GM23338 (cell line): ENCODE data around the gene SLC19A1. TPM values are rescaled to one million over a fixed set of nuclear protein-coding genes. Genes with fewer than 3 reads are reported as not detected.

Experiments used
- ATAC-seq: fragments of 200-7000 bp; cut with Tn5 transposase; 3 replicates; pipeline ENCODE4 v1.9.1; 2020
- DNase-seq: peaks from one replicate; pipeline ENCODE4 v3.0.0-alpha.2; 2015; ENCODE audit warnings: low spot score
- H2AFZ ChIP-seq: fragments of 200-600 bp; sonication (generic); 2 replicates; pipeline ENCODE4 v1.8.0; 2016; ENCODE audit warnings: antibody characterized with exemption, mild to moderate bottlenecking, moderate library complexity
- H3F3A ChIP-seq: fragments of 200-600 bp; sonication (generic); replicated peaks from 2 replicates; pipeline ENCODE4 v1.8.0; 2017; ENCODE audit warnings: antibody characterized with exemption, mixed run types, low read depth
- H3K27ac ChIP-seq: fragments of 200-600 bp; sonication (generic); 2 replicates; pipeline ENCODE4 v1.6.1; 2016; ENCODE audit warnings: low read depth
- H3K27me3 ChIP-seq: fragments of 200-600 bp; sonication (generic); 2 replicates; pipeline ENCODE4 v1.8.0; 2016; ENCODE audit warnings: mild to moderate bottlenecking, mixed run types, moderate library complexity; ENCODE audit not compliant: insufficient read depth
- H3K36me3 ChIP-seq: fragments of 200-600 bp; sonication (generic); 2 replicates; pipeline ENCODE4 v1.8.0; 2016; ENCODE audit warnings: mild to moderate bottlenecking; ENCODE audit not compliant: insufficient read depth
- H3K4me1 ChIP-seq: fragments of 200-600 bp; sonication (generic); 2 replicates; pipeline ENCODE4 v1.8.0; 2016; ENCODE audit warnings: mild to moderate bottlenecking, moderate library complexity; ENCODE audit not compliant: insufficient read depth
- H3K4me2 ChIP-seq: fragments of 200-600 bp; sonication (generic); 2 replicates; pipeline ENCODE4 v1.7.1; 2017; ENCODE audit warnings: mixed run types
- H3K4me3 ChIP-seq: fragments of 200-600 bp; sonication (generic); 2 replicates; pipeline ENCODE4 v1.6.1; 2016; ENCODE audit warnings: mixed run types
- H3K79me2 ChIP-seq: fragments of 200-600 bp; sonication (generic); replicated peaks from 2 replicates; pipeline ENCODE4 v1.8.0; 2017; ENCODE audit warnings: mild to moderate bottlenecking; ENCODE audit not compliant: insufficient read depth
- H3K9me2 ChIP-seq: fragments of 200-600 bp; sonication (generic); 2 replicates; pipeline ENCODE4 v1.8.0; 2017; ENCODE audit not compliant: insufficient read depth
- H4K20me1 ChIP-seq: fragments of 200-600 bp; sonication (generic); replicated peaks from 2 replicates; pipeline ENCODE4 v1.8.0; 2017; ENCODE audit warnings: mild to moderate bottlenecking; ENCODE audit not compliant: insufficient read depth
- H3K27ac Mint-ChIP-seq: 2 replicates; pipeline ENCODE4 v1.8.0; 2020; ENCODE audit warnings: inconsistent platforms, mild to moderate bottlenecking, moderate library complexity, mixed read lengths
- H3K27me3 Mint-ChIP-seq: 3 replicates; pipeline ENCODE4 v1.8.0; 2022; ENCODE audit warnings: low read depth, mild to moderate bottlenecking, moderate library complexity, mixed read lengths, inconsistent platforms; ENCODE audit not compliant: insufficient read depth, poor library complexity
- H3K36me3 Mint-ChIP-seq: 3 replicates; pipeline ENCODE4 v1.8.0; 2021; ENCODE audit warnings: low read depth, mild to moderate bottlenecking, inconsistent platforms, moderate library complexity, mixed read lengths
- H3K4me1 Mint-ChIP-seq: 3 replicates; pipeline ENCODE4 v1.8.0; 2020; ENCODE audit warnings: mild to moderate bottlenecking, inconsistent platforms, mixed read lengths
- H3K4me3 Mint-ChIP-seq: 3 replicates; pipeline ENCODE4 v1.8.0; 2021; ENCODE audit warnings: moderate library complexity, mild to moderate bottlenecking, inconsistent platforms, mixed read lengths
- H3K9me3 Mint-ChIP-seq: 3 replicates; pipeline ENCODE4 v1.8.0; 2020; ENCODE audit warnings: moderate library complexity, mild to moderate bottlenecking, inconsistent platforms, mixed read lengths
- EZH2phosphoT487 ChIP-seq: fragments of 200-600 bp; sonication (generic); IDR thresholded peaks from one replicate; pipeline ENCODE4 v1.8.1; 2018; ENCODE audit warnings: antibody characterized with exemption; ENCODE audit not compliant: unreplicated experiment
- JUNB ChIP-seq: IDR thresholded peaks from one replicate; pipeline ENCODE4 v1.6.1; 2016; ENCODE audit warnings: antibody characterized with exemption; ENCODE audit not compliant: unreplicated experiment
- STAT1 ChIP-seq: IDR thresholded peaks from one replicate; pipeline ENCODE4 v1.6.1; 2016; ENCODE audit warnings: antibody characterized with exemption; ENCODE audit not compliant: unreplicated experiment
- ZNF114 ChIP-seq: fragments of 250-450 bp; sonication (Bioruptor Pico); IDR thresholded peaks from 2 replicates; pipeline ENCODE4 v1.5.0; 2020; ENCODE audit warnings: mild to moderate bottlenecking, moderate library complexity
- ZNF331 ChIP-seq: fragments of 250-450 bp; sonication (Bioruptor Pico); IDR thresholded peaks from 2 replicates; pipeline ENCODE4 v1.5.0; 2020; ENCODE audit warnings: low read depth, mild to moderate bottlenecking, moderate library complexity
- polyA plus RNA-seq: library from polyadenylated mRNA; unstranded; fragments of >200 nt; fragmentation: Nextera tagmentation; extraction: Ambion mirVana; gene quantifications from 2 replicates; pipeline ENCODE4 v1.2.1, GENCODE V29; 2016
- total RNA-seq: library from RNA; depleted of rRNA; stranded (reverse); fragments of >200 nt; shearing (Covaris generic); gene quantifications from 2 replicates; pipeline ENCODE4 v1.2.3, GENCODE V29; 2014
- TF ChIP-seq, protein P1 (sequence below), 2 experiments: fragments of 200-600 bp in 1 of 2; sonication (generic) in 1 of 2; conservative IDR thresholded peaks; 2 replicates each; pipeline versions ENCODE4 v1.5.1 to v1.6.1; 2016 to 2017; ENCODE audit warnings: antibody characterized with exemption in 2 of 2, low read depth in 2 of 2, mild to moderate bottlenecking in 2 of 2, moderate library complexity in 1 of 2
- TF ChIP-seq, protein P2 (sequence below): IDR thresholded peaks from 2 replicates; pipeline ENCODE4 v1.6.1; 2016; ENCODE audit warnings: antibody characterized with exemption
- TF ChIP-seq, protein P3 (sequence below): IDR thresholded peaks from one replicate; pipeline ENCODE4 v1.6.1; 2018; ENCODE audit warnings: antibody characterized with exemption; ENCODE audit not compliant: unreplicated experiment

Gene SLC19A1
- total and polyA plus RNA-seq, 2 experiments from 2014 or later = 31.2 to 33.0 TPM

DNA sequence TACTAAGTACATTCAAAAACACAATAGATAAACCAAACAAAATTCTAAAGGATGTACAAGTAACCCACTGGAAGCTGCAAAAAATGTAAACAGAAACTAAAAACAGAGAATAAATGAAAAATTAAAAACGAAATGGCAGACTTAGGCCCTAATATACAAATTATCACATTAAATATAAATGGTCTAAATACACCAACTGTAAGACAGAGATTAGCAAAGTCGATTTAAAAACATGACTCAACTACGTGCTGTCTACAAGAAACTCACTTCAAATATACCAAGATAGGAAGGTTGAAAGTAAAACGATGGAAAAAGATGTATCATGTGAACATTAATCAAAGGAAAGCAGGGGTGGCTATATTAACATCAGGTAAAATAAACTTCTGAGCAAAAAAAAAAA is 23.1 kb downstream of the SLC19A1 start:
- H3K36me3 ChIP-seq = peaks cover 27% of the 10 kb centered on the region
- peaks cover 75% of the 10 kb centered on the region for H3K36me3 Mint-ChIP-seq

DNA sequence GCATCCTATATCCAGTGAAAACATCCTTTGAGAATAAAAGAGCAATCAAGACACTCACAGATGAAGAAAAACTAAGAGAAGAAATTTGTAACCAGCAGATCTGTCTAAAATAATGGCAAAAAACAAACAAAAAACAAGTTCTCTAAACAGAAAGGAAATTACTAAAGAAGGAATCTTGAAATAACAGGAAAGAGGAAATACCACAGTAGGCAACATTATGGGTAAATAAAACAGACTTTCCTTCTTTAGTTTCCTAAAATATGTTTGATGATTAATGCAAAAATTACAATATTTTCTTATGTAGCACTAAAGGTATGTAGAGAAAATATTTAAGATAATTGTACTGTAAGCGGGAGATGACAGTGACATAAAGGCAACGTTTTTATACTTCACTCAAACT is 23.5 kb downstream of the SLC19A1 start:
- no peak overlapping the region for H3K4me3 Mint-ChIP-seq
- H3K27ac Mint-ChIP-seq = no peak overlapping the region
- Histone ChIP-seq H3K4me2 (no peak overlapping the region), H3K4me1 (no peaks in the 10 kb centered on the region), H3K27ac (no peak overlapping the region), H4K20me1 (0 out of 2 replicates have a peak, but pooled peaks cover 2% of the 10 kb centered on the region), H3F3A (peaks cover under 1% of the 10 kb centered on the region), H3K36me3 (peaks cover 27% of the 10 kb centered on the region), H3K4me3 (no peak overlapping the region), H2AFZ (no peak overlapping the region), H3K9me2 (no peaks in the 10 kb centered on the region; the same call in 1 of the 2 replicates), H3K27me3 (no peaks in the 10 kb centered on the region), H3K79me2 (peaks cover 6% of the 10 kb centered on the region)
- peaks cover 45% of the 10 kb centered on the region for H3K9me3 Mint-ChIP-seq
- no peaks in the 10 kb centered on the region for H3K4me1 Mint-ChIP-seq
- DNase-seq = no peak
- ATAC-seq = no peak
- H3K36me3 Mint-ChIP-seq = peaks cover 77% of the 10 kb centered on the region
- H3K27me3 Mint-ChIP-seq = peaks cover 10% of the 10 kb centered on the region
- TF ChIP-seq ZNF114 (CRISPR knock-in tag) (no peak), EZH2phosphoT487 (no peak), JUNB (no peak)
- TF ChIP-seq, protein P1, sequence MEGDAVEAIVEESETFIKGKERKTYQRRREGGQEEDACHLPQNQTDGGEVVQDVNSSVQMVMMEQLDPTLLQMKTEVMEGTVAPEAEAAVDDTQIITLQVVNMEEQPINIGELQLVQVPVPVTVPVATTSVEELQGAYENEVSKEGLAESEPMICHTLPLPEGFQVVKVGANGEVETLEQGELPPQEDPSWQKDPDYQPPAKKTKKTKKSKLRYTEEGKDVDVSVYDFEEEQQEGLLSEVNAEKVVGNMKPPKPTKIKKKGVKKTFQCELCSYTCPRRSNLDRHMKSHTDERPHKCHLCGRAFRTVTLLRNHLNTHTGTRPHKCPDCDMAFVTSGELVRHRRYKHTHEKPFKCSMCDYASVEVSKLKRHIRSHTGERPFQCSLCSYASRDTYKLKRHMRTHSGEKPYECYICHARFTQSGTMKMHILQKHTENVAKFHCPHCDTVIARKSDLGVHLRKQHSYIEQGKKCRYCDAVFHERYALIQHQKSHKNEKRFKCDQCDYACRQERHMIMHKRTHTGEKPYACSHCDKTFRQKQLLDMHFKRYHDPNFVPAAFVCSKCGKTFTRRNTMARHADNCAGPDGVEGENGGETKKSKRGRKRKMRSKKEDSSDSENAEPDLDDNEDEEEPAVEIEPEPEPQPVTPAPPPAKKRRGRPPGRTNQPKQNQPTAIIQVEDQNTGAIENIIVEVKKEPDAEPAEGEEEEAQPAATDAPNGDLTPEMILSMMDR (conservative IDR thresholded peaks at IDR 0.05; ENCODE audit: low read depth in 2 of 2) = no peak
- TF ChIP-seq, protein P2, sequence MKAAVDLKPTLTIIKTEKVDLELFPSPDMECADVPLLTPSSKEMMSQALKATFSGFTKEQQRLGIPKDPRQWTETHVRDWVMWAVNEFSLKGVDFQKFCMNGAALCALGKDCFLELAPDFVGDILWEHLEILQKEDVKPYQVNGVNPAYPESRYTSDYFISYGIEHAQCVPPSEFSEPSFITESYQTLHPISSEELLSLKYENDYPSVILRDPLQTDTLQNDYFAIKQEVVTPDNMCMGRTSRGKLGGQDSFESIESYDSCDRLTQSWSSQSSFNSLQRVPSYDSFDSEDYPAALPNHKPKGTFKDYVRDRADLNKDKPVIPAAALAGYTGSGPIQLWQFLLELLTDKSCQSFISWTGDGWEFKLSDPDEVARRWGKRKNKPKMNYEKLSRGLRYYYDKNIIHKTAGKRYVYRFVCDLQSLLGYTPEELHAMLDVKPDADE = no peak

More for the DNA sequence above, 23.1 kb downstream of the SLC19A1 start:
- no peaks in the 10 kb centered on the region for H3K27me3 ChIP-seq
- Mint-ChIP-seq H3K9me3 (peaks cover 45% of the 10 kb centered on the region), H3K27ac (no peak overlapping the region), H3K4me3 (no peak overlapping the region), H3K4me1 (no peaks in the 10 kb centered on the region), H3K27me3 (peaks cover 9% of the 10 kb centered on the region)
- DNase-seq (no peak), ATAC-seq (no peak)
- TF ChIP-seq, protein P2 = no peak
- TF ChIP-seq ZNF331 (CRISPR knock-in tag) (no peak), ZNF114 (CRISPR knock-in tag) (no peak), STAT1 (no peak)
- TF ChIP-seq, protein P3, sequence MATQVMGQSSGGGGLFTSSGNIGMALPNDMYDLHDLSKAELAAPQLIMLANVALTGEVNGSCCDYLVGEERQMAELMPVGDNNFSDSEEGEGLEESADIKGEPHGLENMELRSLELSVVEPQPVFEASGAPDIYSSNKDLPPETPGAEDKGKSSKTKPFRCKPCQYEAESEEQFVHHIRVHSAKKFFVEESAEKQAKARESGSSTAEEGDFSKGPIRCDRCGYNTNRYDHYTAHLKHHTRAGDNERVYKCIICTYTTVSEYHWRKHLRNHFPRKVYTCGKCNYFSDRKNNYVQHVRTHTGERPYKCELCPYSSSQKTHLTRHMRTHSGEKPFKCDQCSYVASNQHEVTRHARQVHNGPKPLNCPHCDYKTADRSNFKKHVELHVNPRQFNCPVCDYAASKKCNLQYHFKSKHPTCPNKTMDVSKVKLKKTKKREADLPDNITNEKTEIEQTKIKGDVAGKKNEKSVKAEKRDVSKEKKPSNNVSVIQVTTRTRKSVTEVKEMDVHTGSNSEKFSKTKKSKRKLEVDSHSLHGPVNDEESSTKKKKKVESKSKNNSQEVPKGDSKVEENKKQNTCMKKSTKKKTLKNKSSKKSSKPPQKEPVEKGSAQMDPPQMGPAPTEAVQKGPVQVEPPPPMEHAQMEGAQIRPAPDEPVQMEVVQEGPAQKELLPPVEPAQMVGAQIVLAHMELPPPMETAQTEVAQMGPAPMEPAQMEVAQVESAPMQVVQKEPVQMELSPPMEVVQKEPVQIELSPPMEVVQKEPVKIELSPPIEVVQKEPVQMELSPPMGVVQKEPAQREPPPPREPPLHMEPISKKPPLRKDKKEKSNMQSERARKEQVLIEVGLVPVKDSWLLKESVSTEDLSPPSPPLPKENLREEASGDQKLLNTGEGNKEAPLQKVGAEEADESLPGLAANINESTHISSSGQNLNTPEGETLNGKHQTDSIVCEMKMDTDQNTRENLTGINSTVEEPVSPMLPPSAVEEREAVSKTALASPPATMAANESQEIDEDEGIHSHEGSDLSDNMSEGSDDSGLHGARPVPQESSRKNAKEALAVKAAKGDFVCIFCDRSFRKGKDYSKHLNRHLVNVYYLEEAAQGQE = no peak
- H3K4me3 ChIP-seq = no peak overlapping the region
- no peak overlapping the region for H3K4me2 ChIP-seq
- H4K20me1 ChIP-seq = 0 out of 2 replicates have a peak, but pooled peaks cover 2% of the 10 kb centered on the region
- H3K79me2 ChIP-seq = peaks cover 6% of the 10 kb centered on the region
- H2AFZ ChIP-seq = no peak overlapping the region
- no peaks in the 10 kb centered on the region for H3K4me1 ChIP-seq
- H3K9me2 ChIP-seq = no peaks in the 10 kb centered on the region; the same call in 1 of the 2 replicates
- H3K27ac ChIP-seq = no peak overlapping the region
- no peaks in the 10 kb centered on the region for H3F3A ChIP-seq
